ENCODE measurements around the gene STEAP4. TPM values are rescaled to one million over a fixed set of nuclear protein-coding genes. Genes with fewer than 3 reads are reported as not detected.

Gene STEAP4
- total and polyA plus RNA-seq, 9 of the 15 experiments (the other 6 are each of a cell fraction or from before 2014, with no cell fraction given), result 0.07 TPM; not detected in 8

DNA sequence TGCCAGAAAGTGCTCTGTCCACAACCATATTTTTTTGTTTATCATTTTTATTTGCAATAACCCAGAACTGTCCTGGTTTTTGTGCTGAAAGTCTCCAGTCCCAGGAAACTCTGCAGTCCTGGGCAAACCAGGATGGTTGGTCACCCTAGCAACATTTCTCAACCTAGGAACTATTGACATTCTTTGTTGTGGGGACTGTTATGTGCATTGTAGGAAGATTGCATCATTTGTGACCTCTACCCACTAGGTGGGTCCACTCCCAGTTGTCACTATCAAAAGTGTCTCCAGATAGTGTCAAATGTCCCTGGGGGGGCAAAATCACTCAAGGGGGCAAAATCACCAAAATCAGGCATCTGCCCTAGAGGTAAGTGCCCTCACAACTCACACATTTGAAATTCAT, 72.9 kb downstream of the STEAP4 start (continued):
- TF ChIP-seq CBX8 (IDR thresholded peaks at IDR 0.05; ENCODE audit: borderline replicate concordance, extremely low read depth, low read depth, low read length, poor library complexity, severe bottlenecking) (no peak), MAFG (tag; conservative IDR thresholded peaks at IDR 0.05) (no peak), MAFF (IDR thresholded peaks at IDR 0.05; ENCODE audit: low read length) (no peak), KDM2B (CRISPR knock-in tag; IDR thresholded peaks at IDR 0.05) (no peak), CEBPG (CRISPR knock-in tag; IDR thresholded peaks at IDR 0.05) (peak; percentile 58; the same call in 1 of the 2 replicates), CEBPG (tag; conservative IDR thresholded peaks at IDR 0.05 in 1 of 2, IDR thresholded peaks at IDR 0.05 in 1 of 2) (peak; percentile 72 to 88; a peak in 3 of 4 replicates), CCNT2 (IDR thresholded peaks at IDR 0.05; ENCODE audit: borderline replicate concordance, extremely low read depth, insufficient read length, low read depth, low read length) (no peak), BCLAF1 (IDR thresholded peaks at IDR 0.05; ENCODE audit: borderline replicate concordance in 1 of 2, control insufficient read depth in 1 of 2, low read depth in 2 of 2, low read length in 1 of 2) (no peak), ATF4 (CRISPR knock-in tag; IDR thresholded peaks at IDR 0.05) (peak; percentile 82), YBX1 (IDR thresholded peaks at IDR 0.05) (no peak), ZC3H11A (IDR thresholded peaks at IDR 0.05; ENCODE audit: low read depth, low read length) (no peak), RBM39 (optimal IDR thresholded peaks at IDR 0.05; ENCODE audit: low read depth, low read length) (no peak), ZBTB1 (CRISPR knock-in tag; IDR thresholded peaks at IDR 0.05; ENCODE audit: borderline replicate concordance, low read depth) (no peak), CHD4 (IDR thresholded peaks at IDR 0.05; ENCODE audit: insufficient read depth, insufficient replicate concordance, low read depth, low read length, poor library complexity, severe bottlenecking) (no peak), ETV5 (CRISPR knock-in tag; IDR thresholded peaks at IDR 0.05; ENCODE audit: low read depth) (no peak), ELF1 (tag; IDR thresholded peaks at IDR 0.05) (no peak), PHTF2 (CRISPR knock-in tag; IDR thresholded peaks at IDR 0.05) (no peak)
- TF ChIP-seq, protein P1, sequence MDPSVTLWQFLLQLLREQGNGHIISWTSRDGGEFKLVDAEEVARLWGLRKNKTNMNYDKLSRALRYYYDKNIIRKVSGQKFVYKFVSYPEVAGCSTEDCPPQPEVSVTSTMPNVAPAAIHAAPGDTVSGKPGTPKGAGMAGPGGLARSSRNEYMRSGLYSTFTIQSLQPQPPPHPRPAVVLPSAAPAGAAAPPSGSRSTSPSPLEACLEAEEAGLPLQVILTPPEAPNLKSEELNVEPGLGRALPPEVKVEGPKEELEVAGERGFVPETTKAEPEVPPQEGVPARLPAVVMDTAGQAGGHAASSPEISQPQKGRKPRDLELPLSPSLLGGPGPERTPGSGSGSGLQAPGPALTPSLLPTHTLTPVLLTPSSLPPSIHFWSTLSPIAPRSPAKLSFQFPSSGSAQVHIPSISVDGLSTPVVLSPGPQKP (CRISPR knock-in tag; IDR thresholded peaks at IDR 0.05), result no peak
- TF ChIP-seq, protein P2, sequence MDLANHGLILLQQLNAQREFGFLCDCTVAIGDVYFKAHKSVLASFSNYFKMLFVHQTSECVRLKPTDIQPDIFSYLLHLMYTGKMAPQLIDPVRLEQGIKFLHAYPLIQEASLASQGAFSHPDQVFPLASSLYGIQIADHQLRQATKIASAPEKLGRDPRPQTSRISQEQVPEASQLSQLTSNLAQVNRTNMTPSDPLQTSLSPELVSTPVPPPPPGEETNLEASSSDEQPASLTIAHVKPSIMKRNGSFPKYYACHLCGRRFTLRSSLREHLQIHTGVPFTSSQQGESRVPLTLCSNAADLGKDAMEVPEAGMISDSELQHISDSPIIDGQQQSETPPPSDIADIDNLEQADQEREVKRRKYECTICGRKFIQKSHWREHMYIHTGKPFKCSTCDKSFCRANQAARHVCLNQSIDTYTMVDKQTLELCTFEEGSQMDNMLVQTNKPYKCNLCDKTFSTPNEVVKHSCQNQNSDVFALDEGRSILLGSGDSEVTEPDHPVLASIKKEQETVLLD (IDR thresholded peaks at IDR 0.05), result no peak
